ENCODE data around the gene LILRB2. TPM values are rescaled to one million over a fixed set of nuclear protein-coding genes. Genes with fewer than 3 reads are reported as not detected.
A peak's percentile ranks its signal among the peaks of the same experiment; 100 is the strongest.
"Not testable (repeated sequence)": the region's sequence is repeated elsewhere in the genome, so short reads cannot be mapped to it uniquely, and the experiment has no call there.

LILRB2 gene
- total RNA-seq, 2 donors from 2014 or later: 11.1 to 13.7 TPM

DNA sequence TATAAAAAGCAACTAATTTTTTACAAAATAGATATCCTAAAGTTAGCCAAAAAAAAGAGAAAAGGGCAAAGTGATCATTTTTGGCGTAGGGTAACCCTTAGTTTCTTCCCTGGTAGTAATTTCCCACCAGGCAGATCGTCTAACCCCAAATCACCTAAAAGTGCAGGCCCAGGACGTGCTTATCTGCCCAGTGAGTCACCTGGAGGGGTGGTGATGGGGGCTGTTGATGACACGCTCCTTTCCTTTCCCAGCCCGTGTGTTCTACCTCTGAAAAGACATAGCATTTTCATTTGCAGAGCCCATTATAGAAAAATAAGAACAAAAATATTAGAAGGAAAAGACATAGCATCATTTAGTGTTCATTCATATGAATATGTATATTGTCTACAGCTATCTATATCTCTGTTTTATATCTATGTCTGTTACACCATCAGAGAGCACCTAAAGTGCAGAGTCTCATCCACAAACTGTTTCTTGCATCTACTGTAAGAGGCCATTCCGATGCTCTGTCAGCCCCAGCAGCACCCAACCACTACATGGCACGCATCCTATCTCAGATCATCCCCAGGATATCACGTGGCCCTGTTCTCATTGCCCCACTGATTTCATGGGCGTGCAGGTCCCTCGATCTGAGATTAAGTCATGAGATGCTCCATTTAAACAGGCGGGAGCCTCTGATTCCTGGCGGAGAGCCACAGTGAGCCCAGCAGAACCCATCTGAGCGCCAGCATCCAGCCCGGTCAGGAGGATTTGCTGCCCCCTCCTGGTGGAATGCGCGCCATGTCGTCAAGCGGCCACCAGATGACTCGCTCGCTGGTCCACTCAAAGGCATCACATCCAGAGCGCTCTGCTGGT is 49.6 kb downstream of the LILRB2 start:
- TF ChIP-seq, protein P1, sequence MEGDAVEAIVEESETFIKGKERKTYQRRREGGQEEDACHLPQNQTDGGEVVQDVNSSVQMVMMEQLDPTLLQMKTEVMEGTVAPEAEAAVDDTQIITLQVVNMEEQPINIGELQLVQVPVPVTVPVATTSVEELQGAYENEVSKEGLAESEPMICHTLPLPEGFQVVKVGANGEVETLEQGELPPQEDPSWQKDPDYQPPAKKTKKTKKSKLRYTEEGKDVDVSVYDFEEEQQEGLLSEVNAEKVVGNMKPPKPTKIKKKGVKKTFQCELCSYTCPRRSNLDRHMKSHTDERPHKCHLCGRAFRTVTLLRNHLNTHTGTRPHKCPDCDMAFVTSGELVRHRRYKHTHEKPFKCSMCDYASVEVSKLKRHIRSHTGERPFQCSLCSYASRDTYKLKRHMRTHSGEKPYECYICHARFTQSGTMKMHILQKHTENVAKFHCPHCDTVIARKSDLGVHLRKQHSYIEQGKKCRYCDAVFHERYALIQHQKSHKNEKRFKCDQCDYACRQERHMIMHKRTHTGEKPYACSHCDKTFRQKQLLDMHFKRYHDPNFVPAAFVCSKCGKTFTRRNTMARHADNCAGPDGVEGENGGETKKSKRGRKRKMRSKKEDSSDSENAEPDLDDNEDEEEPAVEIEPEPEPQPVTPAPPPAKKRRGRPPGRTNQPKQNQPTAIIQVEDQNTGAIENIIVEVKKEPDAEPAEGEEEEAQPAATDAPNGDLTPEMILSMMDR (IDR thresholded peaks at IDR 0.05): peak; percentile 78

DNA sequence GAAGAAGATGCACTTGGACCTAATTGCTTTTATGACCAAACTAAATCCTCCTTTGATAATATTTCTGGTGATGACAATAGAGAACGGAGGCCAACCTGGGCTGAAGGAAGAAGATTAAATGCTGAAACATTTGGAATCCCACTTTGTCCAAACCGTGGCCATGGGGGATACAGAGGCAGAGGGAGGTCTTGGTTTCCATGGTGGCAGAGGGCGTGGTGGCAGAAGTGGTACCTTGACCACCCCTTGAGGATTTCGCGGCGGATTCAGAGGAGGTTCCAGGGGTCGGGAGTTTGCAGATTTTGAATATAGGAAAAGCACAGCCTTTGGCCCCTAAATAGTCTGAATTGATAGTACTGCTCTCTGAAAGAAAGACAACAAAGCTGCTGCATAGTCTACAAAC is 50.9 kb downstream of the LILRB2 start:
- no peaks in the 10 kb centered on the region for H3K4me1 ChIP-seq (ENCODE audit: control insufficient read depth in 1 of 2, low read depth in 2 of 2)
- no peaks in the 10 kb centered on the region for H3K27me3 ChIP-seq (replicated peaks; ENCODE audit: insufficient read depth)
- ATAC-seq (ENCODE audit: insufficient number of reproducible peaks, low FRiP score, low read depth): no peak
- no peak overlapping the region for H3K27ac ChIP-seq
- no peaks in the 10 kb centered on the region for H3K36me3 ChIP-seq
- no peak for DNase-seq (ENCODE audit: low spot score)
- no peak overlapping the region for H3K4me3 ChIP-seq
- TF ChIP-seq, protein P1 (IDR thresholded peaks at IDR 0.05): no peak
- H3K9me3 ChIP-seq: no peaks in the 10 kb centered on the region

More for the DNA sequence above, 49.6 kb downstream of the LILRB2 start:
- H3K4me3 ChIP-seq: no peak overlapping the region
- H3K4me1 ChIP-seq (ENCODE audit: control insufficient read depth in 1 of 2, low read depth in 2 of 2): no peaks in the 10 kb centered on the region
- DNase-seq (ENCODE audit: low spot score) (peak; percentile 41), ATAC-seq (ENCODE audit: insufficient number of reproducible peaks, low FRiP score, low read depth) (peak; percentile 63)
- H3K27me3 ChIP-seq (replicated peaks; ENCODE audit: insufficient read depth): no peaks in the 10 kb centered on the region
- no peaks in the 10 kb centered on the region for H3K36me3 ChIP-seq
- H3K27ac ChIP-seq: no peak overlapping the region
- no peaks in the 10 kb centered on the region for H3K9me3 ChIP-seq

DNA sequence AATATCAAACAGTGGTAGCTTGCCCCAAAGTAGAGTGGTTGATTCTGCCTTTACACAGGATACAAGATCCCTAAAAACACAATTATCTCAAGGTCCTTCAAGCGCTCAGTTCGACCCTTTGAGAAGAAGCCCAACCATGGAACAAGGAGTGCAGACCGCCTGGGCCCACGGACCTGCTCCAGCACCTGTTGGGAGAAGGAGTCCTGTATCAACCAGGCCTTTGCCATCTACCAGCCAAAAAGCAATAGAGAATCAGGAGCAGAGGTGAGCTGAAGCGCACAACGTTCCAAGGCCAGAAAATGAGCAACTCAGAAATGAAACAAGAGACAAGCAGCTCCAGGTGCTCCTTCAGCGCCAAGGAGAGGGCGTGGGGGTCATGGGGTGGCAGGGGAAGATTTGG is 51.8 kb downstream of the LILRB2 start:
- TF ChIP-seq, protein P1 (IDR thresholded peaks at IDR 0.05): no peak
- Histone ChIP-seq H3K27me3 (replicated peaks; ENCODE audit: insufficient read depth) (no peaks in the 10 kb centered on the region), H3K4me3 (no peak overlapping the region), H3K36me3 (no peaks in the 10 kb centered on the region), H3K27ac (no peak overlapping the region), H3K4me1 (ENCODE audit: control insufficient read depth in 1 of 2, low read depth in 2 of 2) (no peaks in the 10 kb centered on the region), H3K9me3 (no peaks in the 10 kb centered on the region)
- ATAC-seq (ENCODE audit: insufficient number of reproducible peaks, low FRiP score, low read depth) (no peak), DNase-seq (ENCODE audit: low spot score) (no peak)

DNA sequence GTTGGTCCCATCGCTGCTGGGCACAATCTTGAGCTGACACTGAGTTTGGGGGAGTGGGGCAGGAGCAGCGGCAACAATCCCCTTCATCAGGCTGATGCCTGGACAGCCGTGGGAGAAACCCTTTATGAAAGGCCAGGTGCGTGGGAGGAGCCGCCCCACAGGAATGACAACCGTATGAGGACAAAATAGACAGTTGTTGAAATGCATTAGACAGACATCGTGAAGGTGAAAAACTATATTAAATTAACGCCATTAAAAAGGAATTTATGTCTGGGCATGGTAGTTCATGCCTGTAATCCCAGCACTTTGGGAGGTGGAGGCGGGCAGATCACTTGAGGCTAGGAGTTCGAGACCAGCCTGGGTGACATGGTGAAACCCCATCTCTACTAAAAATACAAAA is 56.3 kb downstream of the LILRB2 start:
- H3K4me3 ChIP-seq; ATAC-seq (ENCODE audit: insufficient number of reproducible peaks, low FRiP score, low read depth); DNase-seq (ENCODE audit: low spot score); H3K9me3 ChIP-seq; H3K36me3 ChIP-seq; H3K27ac ChIP-seq; H3K27me3 ChIP-seq (replicated peaks; ENCODE audit: insufficient read depth); H3K4me1 ChIP-seq (ENCODE audit: control insufficient read depth in 1 of 2, low read depth in 2 of 2): not testable (repeated sequence)

DNA sequence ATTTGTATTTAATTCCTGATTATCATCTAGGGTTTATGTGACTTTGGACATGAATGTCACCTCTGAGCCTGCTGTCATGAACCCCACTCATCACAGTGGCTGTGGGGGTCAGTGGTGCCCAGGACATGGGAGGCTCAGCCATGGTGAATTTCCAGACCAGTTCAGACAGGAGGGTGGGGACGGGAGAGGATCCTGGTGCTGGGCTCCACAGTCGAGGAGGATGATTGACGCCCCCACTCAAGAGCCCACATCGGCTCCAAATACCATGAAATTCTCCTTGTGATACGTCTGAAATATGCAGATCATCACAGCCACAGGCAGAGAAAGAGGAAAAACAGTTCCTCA is 57.0 kb downstream of the LILRB2 start:
- not testable (repeated sequence) for H3K27me3 ChIP-seq (replicated peaks; ENCODE audit: insufficient read depth); DNase-seq (ENCODE audit: low spot score); H3K4me3 ChIP-seq; H3K4me1 ChIP-seq (ENCODE audit: control insufficient read depth in 1 of 2, low read depth in 2 of 2); H3K9me3 ChIP-seq; H3K27ac ChIP-seq; H3K36me3 ChIP-seq; ATAC-seq (ENCODE audit: insufficient number of reproducible peaks, low FRiP score, low read depth)

Other genes with a start within 250 kb of the LILRB2 start
- not detected for gene VSTM1, start 217.2 kb downstream of the LILRB2 start, total RNA-seq
- not detected for gene TARM1, start 199.7 kb downstream of the LILRB2 start, total RNA-seq
- 1 to 10 TPM; 4.6 to 8.0 TPM for gene OSCAR, start 180.3 kb downstream of the LILRB2 start, total RNA-seq
- gene NDUFA3, start 178.3 kb downstream of the LILRB2 start, total RNA-seq: 10 to 100 TPM; 13.0 to 16.6 TPM
- 1 to 10 TPM; 8.7 to 8.8 TPM for gene TFPT, start 165.5 kb downstream of the LILRB2 start, total RNA-seq
- gene PRPF31, start 165.4 kb downstream of the LILRB2 start, total RNA-seq: 10 to 100 TPM; 48.2 to 54.3 TPM
- gene CNOT3, start 143.3 kb downstream of the LILRB2 start, total RNA-seq: 10 to 100 TPM; 20.8 to 28.1 TPM
- gene LENG1, start 121.4 kb downstream of the LILRB2 start, total RNA-seq: 1 to 10 TPM; 7.6 to 8.0 TPM
- gene TMC4, start 108.0 kb downstream of the LILRB2 start, total RNA-seq: 1 to 10 TPM in 1 of 2 donors, under 1 TPM in 1; 0.41 to 7.8 TPM
- 10 to 100 TPM; 46.0 to 61.1 TPM for gene MBOAT7, start 91.5 kb downstream of the LILRB2 start, total RNA-seq
- 10 to 100 TPM; 38.5 to 60.7 TPM for gene TSEN34, start 89.8 kb downstream of the LILRB2 start, total RNA-seq
- 1,000 to 10,000 TPM; 1,017 to 1,395 TPM for gene RPS9, start 80.3 kb downstream of the LILRB2 start, total RNA-seq
- gene LILRB3, start 58.1 kb downstream of the LILRB2 start, total RNA-seq: 10 to 100 TPM; 21.9 to 71.5 TPM
- 1 to 10 TPM; 4.6 to 5.2 TPM for gene LILRA6, start 38.3 kb downstream of the LILRB2 start, total RNA-seq
- gene LILRB5, start 23.8 kb downstream of the LILRB2 start, total RNA-seq: 10 to 100 TPM; 17.6 to 60.4 TPM
- 10 to 100 TPM in 1 of 2 donors, 1 to 10 TPM in 1; 9.6 to 12.2 TPM for gene LILRA5, start 32.1 kb upstream of the LILRB2 start, total RNA-seq
- not detected for gene LILRA4, start 58.1 kb upstream of the LILRB2 start, total RNA-seq
- gene LAIR1, start 83.8 kb upstream of the LILRB2 start, total RNA-seq: 10 to 100 TPM; 31.2 to 64.7 TPM
- not detected for gene TTYH1, start 134.4 kb upstream of the LILRB2 start, total RNA-seq
- gene LENG8, start 168.1 kb upstream of the LILRB2 start, total RNA-seq: 100 to 1,000 TPM; 282 to 305 TPM
- gene LENG9, start 182.7 kb upstream of the LILRB2 start, total RNA-seq: 10 to 100 TPM in 1 of 2 donors, 1 to 10 TPM in 1; 8.5 to 14.4 TPM
- 10 to 100 TPM; 41.2 to 55.9 TPM for gene CDC42EP5, start 192.2 kb upstream of the LILRB2 start, total RNA-seq
- gene LAIR2, start 221.7 kb upstream of the LILRB2 start, total RNA-seq: not detected